Tibial nerve (tissue), 4 donors: ENCODE results near the gene ZNF425. TPM values are rescaled to one million over a fixed set of nuclear protein-coding genes. Genes with fewer than 3 reads are reported as not detected.

Source experiments
- DNase-seq, 2 donors: peaks; one replicate each; pipeline ENCODE4 v3.0.0-alpha.2; 2019; ENCODE audit warnings: low spot score in 2 of 2
- H3K27ac ChIP-seq, 4 donors: fragments of 200-600 bp; sonication (generic) in 3 of 4; one replicate each; pipeline ENCODE4 v1.5.1; 2017 to 2019; ENCODE audit warnings: mild to moderate bottlenecking in 1 of 4
- H3K27me3 ChIP-seq, 2 donors: fragments of 200-600 bp; sonication (generic) in 1 of 2; one replicate each; pipeline versions ENCODE4 v1.5.1 to v1.6.0; 2017 to 2019
- H3K36me3 ChIP-seq, 3 donors: fragments of 200-600 bp; sonication (generic); one replicate each; pipeline ENCODE4 v1.5.1; 2018 to 2019
- H3K4me1 ChIP-seq, 4 donors: fragments of 200-600 bp; sonication (generic) in 3 of 4; one replicate each; pipeline ENCODE4 v1.5.1; 2017 to 2019
- H3K4me3 ChIP-seq, 4 donors: fragments of 200-600 bp; sonication (generic) in 3 of 4; one replicate each; pipeline ENCODE4 v1.5.1; 2017 to 2019; ENCODE audit warnings: mild to moderate bottlenecking in 1 of 4, moderate library complexity in 1 of 4
- H3K9me3 ChIP-seq, 4 donors: fragments of 200-600 bp; sonication (generic) in 3 of 4; one replicate each; pipeline ENCODE4 v1.5.1; 2017 to 2019
- EP300 ChIP-seq, 2 donors: sonication (generic); formaldehyde crosslinking; IDR thresholded peaks; one replicate each; pipeline ENCODE4 v1.6.1; 2017; ENCODE audit warnings: antibody characterized with exemption in 2 of 2, mild to moderate bottlenecking in 1 of 2
- POLR2A ChIP-seq, 2 donors: fragments of 450-650 bp; IDR thresholded peaks; one replicate each; pipeline ENCODE4 v1.6.1; 2017; ENCODE audit warnings: antibody characterized with exemption in 2 of 2, mild to moderate bottlenecking in 2 of 2, moderate library complexity in 2 of 2
- WGBS, 2 donors: methylation state at CpG; one replicate each; pipeline ENCODE4 v1.1.5; 2018; 5-methylcytosine and 5-hydroxymethylcytosine counted together
- total RNA-seq, 4 donors: library from RNA; depleted of rRNA; stranded (reverse); fragments of >200 nt; gene quantifications; one replicate each; pipeline ENCODE4 v1.1.0, GENCODE V29; 2016
- TF ChIP-seq, protein P1 (sequence below), 5 experiments: fragments of 200-600 bp in 3 of 5; fragments of 450-650 bp in 2 of 5; sonication (generic) in 3 of 5; IDR thresholded peaks; one replicate each; pipeline ENCODE4 v1.5.1; 2016 to 2019; ENCODE audit warnings: antibody characterized with exemption in 5 of 5, mild to moderate bottlenecking in 3 of 5, moderate library complexity in 2 of 5

ZNF425 gene
- total RNA-seq, 4 donors from 2014 or later, result 1.9 to 10.9 (median 4.6) TPM

DNA sequence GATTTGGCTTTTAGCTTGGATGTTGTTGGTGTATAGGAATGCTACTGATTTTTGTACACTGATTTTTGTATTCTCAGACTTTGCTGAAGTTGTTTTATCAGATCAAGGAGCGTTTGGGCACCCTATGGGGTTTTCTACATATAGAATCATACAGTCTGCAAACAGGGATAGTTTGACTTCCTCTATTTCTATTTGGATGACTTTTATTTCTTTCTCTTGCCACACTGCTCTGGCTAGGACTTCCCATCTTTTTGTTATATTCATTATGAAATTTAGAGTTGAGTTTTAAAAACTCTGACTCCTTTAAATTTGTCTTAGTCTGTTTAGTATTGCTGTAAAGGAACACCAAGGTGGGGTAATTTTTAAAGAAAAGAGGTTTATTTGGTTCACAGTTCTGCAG lies 40.3 kb downstream of the ZNF425 start:
- Histone ChIP-seq H3K36me3 (peaks cover 0 to 16% (median 0%) of the 10 kb centered on the region in 3 donors), H3K4me1 (peaks cover 0 to 12% (median 5%) of the 10 kb centered on the region in 4 donors), H3K9me3 (no peaks in the 10 kb centered on the region), H3K4me3 (no peak overlapping the region), H3K27me3 (no peaks in the 10 kb centered on the region), H3K27ac (no peak overlapping the region)
- 79 to 86% methylated on average over 1 of the region's 1 CpG for WGBS, 2 donors
- no peak for TF ChIP-seq EP300 (IDR thresholded peaks at IDR 0.05)
- TF ChIP-seq, protein P1, sequence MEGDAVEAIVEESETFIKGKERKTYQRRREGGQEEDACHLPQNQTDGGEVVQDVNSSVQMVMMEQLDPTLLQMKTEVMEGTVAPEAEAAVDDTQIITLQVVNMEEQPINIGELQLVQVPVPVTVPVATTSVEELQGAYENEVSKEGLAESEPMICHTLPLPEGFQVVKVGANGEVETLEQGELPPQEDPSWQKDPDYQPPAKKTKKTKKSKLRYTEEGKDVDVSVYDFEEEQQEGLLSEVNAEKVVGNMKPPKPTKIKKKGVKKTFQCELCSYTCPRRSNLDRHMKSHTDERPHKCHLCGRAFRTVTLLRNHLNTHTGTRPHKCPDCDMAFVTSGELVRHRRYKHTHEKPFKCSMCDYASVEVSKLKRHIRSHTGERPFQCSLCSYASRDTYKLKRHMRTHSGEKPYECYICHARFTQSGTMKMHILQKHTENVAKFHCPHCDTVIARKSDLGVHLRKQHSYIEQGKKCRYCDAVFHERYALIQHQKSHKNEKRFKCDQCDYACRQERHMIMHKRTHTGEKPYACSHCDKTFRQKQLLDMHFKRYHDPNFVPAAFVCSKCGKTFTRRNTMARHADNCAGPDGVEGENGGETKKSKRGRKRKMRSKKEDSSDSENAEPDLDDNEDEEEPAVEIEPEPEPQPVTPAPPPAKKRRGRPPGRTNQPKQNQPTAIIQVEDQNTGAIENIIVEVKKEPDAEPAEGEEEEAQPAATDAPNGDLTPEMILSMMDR (IDR thresholded peaks at IDR 0.05), result no peak
- TF ChIP-seq POLR2A (IDR thresholded peaks at IDR 0.05), result no peak
- DNase-seq, result no peak

DNA sequence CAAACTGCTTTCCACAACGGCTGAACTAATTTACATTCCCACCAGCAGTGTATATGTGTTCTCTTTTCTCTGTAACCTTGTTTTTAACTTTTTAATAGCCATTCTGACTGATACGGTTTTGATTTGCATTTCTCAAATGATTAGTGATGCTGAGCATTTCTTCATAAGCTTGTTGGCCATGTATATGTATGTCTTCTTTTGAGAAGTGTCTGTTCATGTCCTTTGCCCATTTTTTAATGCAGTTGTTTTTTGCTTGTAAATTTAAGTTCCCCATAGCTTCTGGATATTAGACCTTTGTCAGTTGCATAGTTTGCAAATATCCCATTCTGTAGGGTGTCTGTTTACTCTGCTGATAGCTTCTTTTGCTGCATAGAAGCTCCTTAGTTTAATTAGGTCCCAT lies 41.7 kb downstream of the ZNF425 start:
- Histone ChIP-seq H3K4me3 (no peak overlapping the region), H3K9me3 (no peaks in the 10 kb centered on the region), H3K27ac (no peak overlapping the region), H3K27me3 (no peaks in the 10 kb centered on the region), H3K4me1 (peaks cover 0 to 7% (median 2%) of the 10 kb centered on the region in 4 donors), H3K36me3 (peaks cover 0 to 23% (median 0%) of the 10 kb centered on the region in 3 donors)
- DNase-seq, result no peak
- WGBS, 2 donors, result 88 to 94% methylated on average over 2 of the region's 2 CpGs
- TF ChIP-seq POLR2A (IDR thresholded peaks at IDR 0.05) (no peak), EP300 (IDR thresholded peaks at IDR 0.05) (no peak)
- TF ChIP-seq, protein P1 (IDR thresholded peaks at IDR 0.05), result no peak

DNA sequence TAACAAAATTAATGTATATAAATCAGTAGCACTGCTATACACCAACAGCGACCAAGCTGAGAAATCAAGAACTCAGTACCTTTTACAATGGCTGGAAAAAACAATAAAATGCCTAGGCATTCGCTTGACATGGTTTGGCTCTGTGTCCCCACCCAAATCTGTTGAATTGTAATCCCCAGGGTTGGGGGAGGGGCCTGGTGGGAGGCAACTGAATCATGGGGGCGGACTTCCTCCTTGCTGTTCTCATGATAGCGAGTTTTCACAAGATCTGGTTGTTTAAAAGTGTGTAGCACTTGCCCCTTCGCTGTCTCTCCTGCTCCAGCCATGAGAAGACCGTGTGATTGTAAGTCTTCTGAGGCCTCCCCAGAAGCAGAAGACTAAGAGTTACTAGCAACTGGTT lies 44.2 kb downstream of the ZNF425 start:
- no peak for DNase-seq
- TF ChIP-seq POLR2A (IDR thresholded peaks at IDR 0.05), result no peak
- TF ChIP-seq, protein P1 (IDR thresholded peaks at IDR 0.05), result no peak
- no peak for TF ChIP-seq EP300 (IDR thresholded peaks at IDR 0.05)
- H3K27me3 ChIP-seq, result no peaks in the 10 kb centered on the region
- peaks cover 0 to 39% (median 0%) of the 10 kb centered on the region in 3 donors for H3K36me3 ChIP-seq
- no peaks in the 10 kb centered on the region for H3K9me3 ChIP-seq
- WGBS, 2 donors, result 90 to 92% methylated on average over 6 of the region's 6 CpGs
- no peak overlapping the region for H3K4me3 ChIP-seq
- no peak overlapping the region for H3K27ac ChIP-seq
- H3K4me1 ChIP-seq, result no peaks in the 10 kb centered on the region

DNA sequence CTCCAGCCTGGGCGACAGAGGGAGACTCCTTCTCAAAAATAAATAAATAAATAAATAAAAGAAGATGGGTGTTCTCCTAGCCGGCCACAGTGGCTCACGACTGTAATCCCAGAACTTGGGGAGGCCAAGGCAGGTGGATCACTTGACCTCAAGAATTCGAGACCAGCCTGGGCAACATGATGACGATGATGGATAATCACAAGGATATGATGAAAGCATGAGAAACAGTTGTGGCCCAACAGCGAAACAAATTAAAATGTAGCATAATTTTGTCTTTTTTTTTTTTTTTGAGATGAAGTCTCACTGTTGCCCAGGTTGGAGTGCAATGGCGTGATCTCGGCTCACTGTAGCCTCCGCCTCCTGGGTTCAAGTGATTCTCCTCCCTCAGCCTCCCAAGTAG lies 48.5 kb downstream of the ZNF425 start:
- 84 to 96% methylated on average over 9 of the region's 9 CpGs for WGBS, 2 donors
- Histone ChIP-seq H3K27me3 (no peaks in the 10 kb centered on the region), H3K36me3 (peaks cover 0 to 44% (median 0%) of the 10 kb centered on the region in 3 donors), H3K9me3 (no peaks in the 10 kb centered on the region), H3K4me3 (no peak overlapping the region), H3K27ac (no peak overlapping the region), H3K4me1 (no peaks in the 10 kb centered on the region)
- TF ChIP-seq EP300 (IDR thresholded peaks at IDR 0.05), result no peak
- no peak for DNase-seq

DNA sequence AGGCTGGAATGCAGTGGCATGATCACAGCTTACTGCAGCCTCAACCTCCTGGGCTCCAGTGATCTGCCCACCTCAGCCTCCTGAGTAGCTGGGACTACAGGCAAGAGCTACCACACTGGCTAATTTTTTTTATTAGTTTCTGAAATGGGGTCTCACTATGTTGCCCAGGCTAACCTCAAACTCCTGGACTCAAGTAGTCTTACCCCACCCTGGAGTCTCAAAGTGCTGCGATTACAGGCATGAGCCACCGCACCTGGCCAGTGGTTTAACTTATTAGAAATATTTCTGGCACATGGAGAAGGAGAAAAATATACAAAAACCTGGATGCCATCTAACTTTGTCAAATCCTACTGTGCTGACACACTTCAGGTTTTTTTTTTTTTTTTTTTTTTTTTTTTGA lies 50.8 kb downstream of the ZNF425 start:
- Histone ChIP-seq H3K9me3 (no peaks in the 10 kb centered on the region), H3K36me3 (peaks cover 0 to 63% (median 7%) of the 10 kb centered on the region in 3 donors), H3K27ac (no peak overlapping the region), H3K4me1 (no peaks in the 10 kb centered on the region), H3K27me3 (no peaks in the 10 kb centered on the region), H3K4me3 (no peak overlapping the region)
- no peak for TF ChIP-seq POLR2A (IDR thresholded peaks at IDR 0.05)
- no peak for TF ChIP-seq EP300 (IDR thresholded peaks at IDR 0.05)
- TF ChIP-seq, protein P1 (IDR thresholded peaks at IDR 0.05), result no peak
- no peak for DNase-seq
- WGBS, 2 donors, result 95 to 98% methylated on average over 2 of the region's 2 CpGs
